Spleen (tissue), 11 donors: ENCODE results near the gene FOXK1. TPM values are rescaled to one million over a fixed set of nuclear protein-coding genes. Genes with fewer than 3 reads are reported as not detected.

ENCODE experiments used
- DNase-seq: peaks from one replicate; pipeline ENCODE4 v3.0.0-alpha.2; 2020
- H3K27ac ChIP-seq, 8 donors: fragments of 200-600 bp; sonication (generic) in 7 of 8; 1 replicate in 4 of 8; 2 replicates in 4 of 8; pipeline versions ENCODE4 v1.5.0 to v1.8.0; 2016 to 2021; ENCODE audit warnings: inconsistent platforms in 4 of 8, mild to moderate bottlenecking in 4 of 8, moderate library complexity in 1 of 8
- H3K27me3 ChIP-seq, 7 donors: fragments of 200-600 bp; sonication (generic) in 6 of 7; replicated peaks in 1 of 7; 1 replicate in 4 of 7; 2 replicates in 3 of 7; pipeline versions ENCODE4 v1.5.0 to v1.8.0; 2016 to 2021; ENCODE audit warnings: inconsistent platforms in 3 of 7, mild to moderate bottlenecking in 1 of 7
- H3K36me3 ChIP-seq, 6 donors: fragments of 200-600 bp; sonication (generic) in 5 of 6; 1 replicate in 4 of 6; 2 replicates in 2 of 6; pipeline versions ENCODE4 v1.5.0 to v1.8.0; 2016 to 2021; ENCODE audit warnings: inconsistent platforms in 2 of 6
- H3K4me1 ChIP-seq, 6 donors: fragments of 200-600 bp; sonication (generic) in 5 of 6; 1 replicate in 3 of 6; 2 replicates in 3 of 6; pipeline versions ENCODE4 v1.5.0 to v1.8.0; 2016 to 2021; ENCODE audit warnings: inconsistent platforms in 3 of 6
- H3K4me3 ChIP-seq, 8 donors: fragments of 200-600 bp; sonication (generic) in 7 of 8; 1 replicate in 4 of 8; 2 replicates in 4 of 8; pipeline versions ENCODE4 v1.5.0 to v1.8.0; 2016 to 2021; ENCODE audit warnings: inconsistent platforms in 4 of 8, mild to moderate bottlenecking in 4 of 8, moderate library complexity in 2 of 8
- H3K9me3 ChIP-seq, 8 donors: fragments of 200-600 bp; sonication (generic) in 7 of 8; 1 replicate in 4 of 8; 2 replicates in 4 of 8; pipeline versions ENCODE4 v1.5.0 to v1.8.0; 2016 to 2021; ENCODE audit warnings: inconsistent platforms in 4 of 8
- POLR2A ChIP-seq, 3 donors: fragments of 450-650 bp; IDR thresholded peaks; one replicate each; pipeline ENCODE4 v1.5.1; 2017; ENCODE audit warnings: antibody characterized with exemption in 3 of 3, mild to moderate bottlenecking in 1 of 3
- POLR2AphosphoS5 ChIP-seq, 3 donors: sonication (generic); formaldehyde crosslinking; IDR thresholded peaks; one replicate each; pipeline ENCODE4 v1.5.1; 2017; ENCODE audit warnings: antibody characterized with exemption in 3 of 3
- WGBS, 5 donors: extraction: QIAGEN DNeasy Blood & Tissue Kit in 3 of 5; methylation state at CpG; one replicate each; pipeline versions ENCODE4 v1.1.5 to v1.1.7; 2013 to 2018; 5-methylcytosine and 5-hydroxymethylcytosine counted together
- intact Hi-C: fragments of 100-400 bp; cut with DNase I; formaldehyde crosslinking; loops from one replicate; pipeline ENCODE4 v1.15.0; 2023; ENCODE audit warnings: low total_unique reads
- polyA plus RNA-seq, 3 donors: library from polyadenylated mRNA; stranded (reverse); fragments of 200-250 nt; gene quantifications; one replicate each; pipeline ENCODE4 v1.2.1, GENCODE V29; 2013
- total RNA-seq, 7 donors: library from RNA; depleted of rRNA in 3 of 7; stranded (reverse); fragments of >200 nt in 3 of 7; fragmentation: NEBNext Ultra II Directional in 4 of 7; extraction: Animal tissue kit (Norgen Biotek cat#: 25700) in 4 of 7; gene quantifications; one replicate each; pipeline versions ENCODE4 v1.1.0 to v1.2.1, GENCODE V29; 2016 to 2021
- TF ChIP-seq, protein P1 (sequence below), 11 experiments: fragments of 200-600 bp in 7 of 11; fragments of 450-650 bp in 4 of 11; sonication (generic) in 4 of 11; IDR thresholded peaks in 8 of 11; conservative IDR thresholded peaks in 3 of 11; 1 replicate in 7 of 11; 2 replicates in 4 of 11; pipeline versions ENCODE4 v1.4.0 to v1.8.0; 2016 to 2021; ENCODE audit warnings: antibody characterized with exemption in 11 of 11, inconsistent platforms in 4 of 11, mild to moderate bottlenecking in 1 of 11
- donor health status: healthy with polysubstance abuse.
- donor health status: DM: no; HTN: no; CAD: no; lungs with moderate emphysema.
- donor health status: DM: no; HTN: no; CAD: no.
- donor health status: Bipolar disorder and iron deficiency.
- donor health status: healthy.
- donor health status: DM: no; HTN: no; CAD: no.
- donor health status: DM: yes; HTN: yes; CAD: no.

The FOXK1 gene
- total and polyA plus RNA-seq, 10 donors: 2.6 to 46.0 (median 34.8) TPM

DNA sequence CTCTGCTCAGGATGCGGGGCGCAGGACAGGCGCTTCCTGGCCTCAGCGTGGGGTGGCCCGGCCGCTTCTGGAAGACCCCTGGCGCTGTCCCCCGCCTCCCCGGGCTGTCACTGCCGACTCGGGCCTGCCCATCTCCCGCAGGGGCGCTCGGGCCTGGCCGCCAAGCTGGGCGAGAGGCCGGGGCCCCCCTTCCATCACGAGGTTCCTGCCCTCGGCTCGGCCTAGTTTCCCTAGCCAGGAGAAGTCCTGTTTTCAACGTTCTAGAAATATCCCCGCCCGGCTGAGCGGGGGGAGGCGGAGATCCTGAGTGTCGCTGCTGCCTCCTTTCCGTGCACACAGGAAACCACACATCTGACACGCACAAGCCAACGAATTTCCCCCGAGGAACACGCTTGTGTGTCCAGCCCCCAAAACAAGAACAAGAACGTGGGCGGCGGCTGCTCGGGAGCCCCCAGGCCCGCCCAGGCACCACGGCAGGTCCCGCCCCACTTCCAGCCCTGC, 127.0 kb downstream of the FOXK1 start:
- DNase-seq: no peak
- Histone ChIP-seq H3K9me3 (peaks cover 0 to 4% (median 0%) of the 10 kb centered on the region in 8 donors), H3K4me1 (peaks cover 0 to 17% (median 10%) of the 10 kb centered on the region in 6 donors), H3K27me3 (peaks cover 0 to 70% (median 11%) of the 10 kb centered on the region in 7 donors), H3K36me3 (no peaks in the 10 kb centered on the region), H3K27ac (no peak overlapping the region), H3K4me3 (peak overlapping the region in 5 of 8 donors; percentile 9 to 60 (median 15))
- WGBS, 5 donors: 21 to 39% (median 27%) methylated on average over 27 to 38 of the region's 38 CpGs
- TF ChIP-seq POLR2AphosphoS5 (IDR thresholded peaks at IDR 0.05) (no peak), POLR2A (IDR thresholded peaks at IDR 0.05) (no peak)
- TF ChIP-seq, protein P1, sequence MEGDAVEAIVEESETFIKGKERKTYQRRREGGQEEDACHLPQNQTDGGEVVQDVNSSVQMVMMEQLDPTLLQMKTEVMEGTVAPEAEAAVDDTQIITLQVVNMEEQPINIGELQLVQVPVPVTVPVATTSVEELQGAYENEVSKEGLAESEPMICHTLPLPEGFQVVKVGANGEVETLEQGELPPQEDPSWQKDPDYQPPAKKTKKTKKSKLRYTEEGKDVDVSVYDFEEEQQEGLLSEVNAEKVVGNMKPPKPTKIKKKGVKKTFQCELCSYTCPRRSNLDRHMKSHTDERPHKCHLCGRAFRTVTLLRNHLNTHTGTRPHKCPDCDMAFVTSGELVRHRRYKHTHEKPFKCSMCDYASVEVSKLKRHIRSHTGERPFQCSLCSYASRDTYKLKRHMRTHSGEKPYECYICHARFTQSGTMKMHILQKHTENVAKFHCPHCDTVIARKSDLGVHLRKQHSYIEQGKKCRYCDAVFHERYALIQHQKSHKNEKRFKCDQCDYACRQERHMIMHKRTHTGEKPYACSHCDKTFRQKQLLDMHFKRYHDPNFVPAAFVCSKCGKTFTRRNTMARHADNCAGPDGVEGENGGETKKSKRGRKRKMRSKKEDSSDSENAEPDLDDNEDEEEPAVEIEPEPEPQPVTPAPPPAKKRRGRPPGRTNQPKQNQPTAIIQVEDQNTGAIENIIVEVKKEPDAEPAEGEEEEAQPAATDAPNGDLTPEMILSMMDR (IDR thresholded peaks at IDR 0.05 in 8 of 11, conservative IDR thresholded peaks at IDR 0.05 in 3 of 11): no peak
- intact Hi-C loops: no loop called here

DNA sequence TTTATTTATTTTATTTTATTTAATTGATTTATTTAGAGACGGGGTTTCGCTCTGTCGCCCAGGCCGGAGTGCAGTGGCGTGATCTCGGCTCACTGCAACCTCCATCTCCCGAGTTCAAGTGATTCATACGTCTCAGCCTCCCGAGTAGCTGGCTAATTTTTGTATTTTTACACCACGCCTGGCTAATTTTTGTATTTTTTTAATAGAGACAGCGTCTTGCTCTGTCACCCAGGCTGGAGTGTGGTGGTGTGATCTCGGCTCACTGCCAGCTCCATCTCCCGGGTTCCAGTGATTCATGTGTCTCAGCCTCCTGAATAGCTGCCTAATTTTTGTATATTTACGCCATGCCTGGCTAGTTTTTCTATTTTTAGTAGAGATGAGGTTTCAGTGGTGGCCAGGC, 127.6 kb downstream of the FOXK1 start:
- WGBS, 5 donors: 63 to 88% (median 70%) methylated on average over 14 of the region's 14 CpGs
- peak overlapping the region in 3 of 8 donors; percentile 9 to 60 (median 25) for H3K4me3 ChIP-seq
- no peak for DNase-seq

DNA sequence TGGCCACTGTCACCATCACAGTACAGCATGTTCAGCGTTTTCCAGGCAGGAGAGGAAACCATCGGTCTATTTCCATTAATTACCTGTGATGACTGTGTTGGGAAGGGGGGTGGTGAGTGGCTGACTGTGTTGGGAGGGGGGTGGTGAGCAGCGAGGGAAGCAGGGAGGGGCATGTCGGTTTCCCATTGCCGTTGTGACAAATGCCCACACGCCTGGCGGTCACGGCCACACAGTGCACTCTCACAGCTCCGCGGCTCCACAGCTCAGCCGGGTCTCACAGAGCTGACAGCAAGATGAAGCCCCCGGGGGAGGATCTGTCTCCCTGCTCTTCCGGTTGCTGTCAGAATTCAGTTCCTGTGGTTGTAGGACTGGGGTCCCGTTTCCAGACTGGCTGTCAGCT, 132.3 kb downstream of the FOXK1 start:
- Histone ChIP-seq H3K27ac (no peak overlapping the region), H3K4me3 (no peak overlapping the region), H3K36me3 (no peaks in the 10 kb centered on the region), H3K4me1 (peaks cover 0 to 11% (median 7%) of the 10 kb centered on the region in 6 donors), H3K9me3 (peaks cover 0 to 4% (median 0%) of the 10 kb centered on the region in 8 donors), H3K27me3 (peaks cover 0 to 84% (median 14%) of the 10 kb centered on the region in 7 donors)
- WGBS, 5 donors: 11 to 39% (median 21%) methylated on average over 7 to 14 of the region's 14 CpGs
- intact Hi-C loops: no loop called here
- peak; percentile 59 for DNase-seq
- no peak for TF ChIP-seq POLR2A (IDR thresholded peaks at IDR 0.05)
- no peak for TF ChIP-seq POLR2AphosphoS5 (IDR thresholded peaks at IDR 0.05)
- TF ChIP-seq, protein P1 (IDR thresholded peaks at IDR 0.05 in 8 of 11, conservative IDR thresholded peaks at IDR 0.05 in 3 of 11): no peak

More for the DNA sequence above, 127.6 kb downstream of the FOXK1 start:
- Histone ChIP-seq H3K36me3 (no peaks in the 10 kb centered on the region), H3K27ac (no peak overlapping the region), H3K4me1 (peaks cover 0 to 17% (median 10%) of the 10 kb centered on the region in 6 donors), H3K9me3 (peaks cover 0 to 4% (median 0%) of the 10 kb centered on the region in 8 donors), H3K27me3 (peaks cover 0 to 75% (median 11%) of the 10 kb centered on the region in 7 donors)
- intact Hi-C loops: no loop called here
- TF ChIP-seq POLR2AphosphoS5 (IDR thresholded peaks at IDR 0.05): no peak
- TF ChIP-seq, protein P1 (IDR thresholded peaks at IDR 0.05 in 8 of 11, conservative IDR thresholded peaks at IDR 0.05 in 3 of 11): no peak
- TF ChIP-seq POLR2A (IDR thresholded peaks at IDR 0.05): no peak

DNA sequence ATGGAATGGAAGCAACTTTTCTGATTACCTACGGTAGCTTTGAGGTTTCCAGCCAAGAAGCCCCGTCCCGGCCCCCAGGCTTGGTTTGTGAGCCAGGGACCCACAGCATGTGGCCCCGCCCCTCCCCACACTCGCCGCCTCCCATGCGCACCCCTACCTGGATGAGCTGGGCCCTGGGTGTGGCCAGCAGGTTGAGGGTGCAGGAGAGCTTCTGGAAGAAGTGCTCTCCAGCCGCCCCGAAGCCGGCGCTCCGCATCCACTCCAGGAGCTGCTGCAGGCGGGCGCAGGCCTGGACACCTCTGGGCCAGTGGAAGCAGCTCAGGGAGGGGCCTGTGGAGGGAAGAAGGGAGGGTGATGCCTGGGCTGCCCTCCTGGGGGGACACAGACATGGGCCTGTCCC, 133.0 kb downstream of the FOXK1 start:
- WGBS, 5 donors: 95 to 99% (median 96%) methylated on average over 7 to 14 of the region's 14 CpGs
- no peaks in the 10 kb centered on the region for H3K36me3 ChIP-seq
- peaks cover 0 to 84% (median 14%) of the 10 kb centered on the region in 7 donors for H3K27me3 ChIP-seq
- peak; percentile 56 for DNase-seq
- peaks cover 0 to 4% (median 0%) of the 10 kb centered on the region in 8 donors for H3K9me3 ChIP-seq
- TF ChIP-seq POLR2AphosphoS5 (IDR thresholded peaks at IDR 0.05) (no peak), POLR2A (IDR thresholded peaks at IDR 0.05) (no peak)
- TF ChIP-seq, protein P1 (IDR thresholded peaks at IDR 0.05 in 8 of 11, conservative IDR thresholded peaks at IDR 0.05 in 3 of 11): no peak
- peaks cover 0 to 6% (median under 1%) of the 10 kb centered on the region in 6 donors for H3K4me1 ChIP-seq
- no peak overlapping the region for H3K4me3 ChIP-seq
- H3K27ac ChIP-seq: no peak overlapping the region
- intact Hi-C loops: no loop called here
